Adipocyte (in vitro differentiated cells): ENCODE measurements around the gene KIAA0513.

Experiments
- DNase-seq: peaks from one replicate; pipeline ENCODE4 v3.0.0-alpha.2; 2015; ENCODE audit warnings: low read depth
- H3K27me3 ChIP-seq: replicated peaks from 2 replicates; pipeline ENCODE4 v1.7.0; 2013; ENCODE audit warnings: mild to moderate bottlenecking, low read length, moderate library complexity; ENCODE audit not compliant: control insufficient read depth, insufficient read depth
- H3K36me3 ChIP-seq: 2 replicates; pipeline ENCODE4 v1.7.0; 2013; ENCODE audit warnings: low read length, mild to moderate bottlenecking, moderate library complexity; ENCODE audit not compliant: control insufficient read depth, insufficient read depth, severe bottlenecking
- H3K4me1 ChIP-seq: 2 replicates; pipeline ENCODE4 v1.7.0; 2013; ENCODE audit warnings: mild to moderate bottlenecking, low read length, moderate library complexity; ENCODE audit not compliant: control insufficient read depth, insufficient read depth
- H3K4me3 ChIP-seq: 2 replicates; pipeline ENCODE4 v1.7.0; 2013; ENCODE audit warnings: mild to moderate bottlenecking, low read length, moderate library complexity
- H3K9ac ChIP-seq: 2 replicates; pipeline ENCODE4 v1.7.0; 2013; ENCODE audit warnings: mild to moderate bottlenecking, low read length, moderate library complexity
- H3K9me3 ChIP-seq: 2 replicates; pipeline ENCODE4 v1.7.0; 2013; ENCODE audit warnings: mild to moderate bottlenecking, low read length, moderate library complexity; ENCODE audit not compliant: control insufficient read depth

The KIAA0513 gene

DNA sequence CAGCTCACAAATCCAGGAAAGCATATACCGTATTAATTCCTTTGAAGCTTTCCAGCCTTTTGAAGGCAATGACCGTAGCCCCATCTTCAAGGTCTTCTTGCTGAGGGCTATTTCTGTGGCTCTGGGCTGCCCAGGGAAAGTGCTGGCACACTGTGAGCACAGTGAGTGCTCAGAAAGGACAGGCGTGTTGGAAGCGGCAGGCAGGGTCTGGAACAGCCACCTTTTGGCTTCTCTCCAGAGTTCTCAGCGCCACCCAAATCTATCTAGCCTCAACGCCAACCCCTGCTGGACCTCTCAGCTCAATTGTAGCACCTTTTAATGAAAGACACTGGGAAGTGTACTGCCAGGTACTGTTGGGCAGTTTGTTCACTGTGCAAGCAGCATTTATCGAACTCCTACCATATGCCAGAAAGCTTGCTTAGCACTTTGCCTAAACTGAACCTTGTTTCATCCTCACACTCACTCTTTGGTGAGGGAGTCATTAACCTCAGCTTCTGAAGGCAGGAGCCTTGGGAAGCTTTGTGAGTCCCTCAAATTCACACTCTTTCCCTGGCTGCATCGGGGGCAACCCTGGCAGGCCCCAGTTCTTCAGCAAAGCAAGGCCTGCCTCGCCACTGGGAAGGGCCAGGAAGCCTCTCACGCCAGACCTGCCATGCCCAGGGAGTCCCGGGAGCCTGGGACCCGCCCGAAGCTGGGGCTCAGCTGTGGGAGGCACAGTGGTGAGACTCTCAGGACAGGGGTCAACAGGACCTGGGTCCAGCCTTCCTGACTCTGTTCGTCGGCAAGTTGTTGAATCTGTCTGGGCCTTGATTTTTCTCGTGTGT lies 98.2 kb downstream of the KIAA0513 start:
- DNase-seq: no peak
- Histone ChIP-seq H3K4me3 (no peak overlapping the region), H3K9me3 (no peaks in the 10 kb centered on the region), H3K4me1 (peaks cover 28% of the 10 kb centered on the region), H3K36me3 (no peaks in the 10 kb centered on the region), H3K27me3 (no peaks in the 10 kb centered on the region), H3K9ac (no peak overlapping the region)

- Histone ChIP-seq H3K9me3 (no peaks in the 10 kb centered on the region), H3K4me3 (no peak overlapping the region), H3K9ac (no peak overlapping the region), H3K4me1 (peaks cover 34% of the 10 kb centered on the region), H3K36me3 (no peaks in the 10 kb centered on the region), H3K27me3 (no peaks in the 10 kb centered on the region)
- DNase-seq: no peak
Observed at GRCh38 chr16:85126394-85126704, 98.8 kb downstream of the KIAA0513 start.

DNA sequence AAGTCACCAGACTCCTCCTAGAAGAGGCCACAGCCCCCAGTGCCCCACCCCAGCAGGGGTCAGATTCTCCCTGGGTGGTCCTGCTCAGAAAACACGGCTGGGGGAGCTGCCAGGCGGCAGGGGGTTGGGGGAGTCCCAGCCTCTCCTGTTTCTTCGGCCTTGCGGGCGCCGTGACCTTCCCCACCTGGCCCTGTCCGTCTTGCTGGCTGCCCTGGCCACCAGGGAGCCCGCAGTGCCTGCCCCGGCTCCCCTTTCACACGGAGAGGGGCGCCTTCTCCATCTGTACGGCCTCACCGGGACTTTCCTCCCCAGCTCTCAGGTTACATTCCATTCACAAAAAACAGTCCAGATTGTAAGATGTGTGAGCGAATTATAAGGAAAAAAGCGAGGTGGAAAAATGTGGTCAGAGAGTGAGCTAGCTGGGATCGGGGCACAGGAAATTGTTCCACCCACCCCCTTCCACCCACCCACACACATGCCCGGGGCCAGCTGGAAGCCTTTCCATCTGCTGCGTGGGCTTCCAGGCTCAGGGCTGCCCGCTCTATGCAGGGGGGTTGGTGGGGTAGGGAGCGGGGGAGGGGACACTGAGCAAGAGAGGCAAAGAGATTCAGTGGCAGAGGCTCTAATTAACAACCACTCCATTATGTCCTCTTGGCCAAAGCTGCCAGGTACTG lies 99.2 kb downstream of the KIAA0513 start:
- no peak overlapping the region for H3K4me3 ChIP-seq
- DNase-seq: peak; percentile 83
- no peaks in the 10 kb centered on the region for H3K36me3 ChIP-seq
- no peaks in the 10 kb centered on the region for H3K27me3 ChIP-seq
- peaks cover 34% of the 10 kb centered on the region for H3K4me1 ChIP-seq
- H3K9ac ChIP-seq: no peak overlapping the region
- no peaks in the 10 kb centered on the region for H3K9me3 ChIP-seq

DNA sequence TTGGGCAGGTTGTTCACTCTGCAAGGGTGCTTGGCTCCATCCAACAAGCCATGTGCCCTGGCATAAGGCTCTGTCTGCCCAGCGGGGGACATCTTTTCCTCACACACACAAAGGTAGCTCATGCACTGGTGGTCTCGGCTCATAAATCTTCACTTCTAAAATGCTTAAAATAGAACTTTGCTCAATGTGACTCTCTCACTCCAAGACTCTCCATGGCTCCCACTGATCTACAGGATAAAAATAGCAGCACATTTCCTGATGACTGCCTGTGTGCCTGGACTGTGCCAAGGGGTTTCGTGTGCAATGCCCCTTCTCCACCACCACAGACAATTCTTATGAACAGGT lies 99.8 kb downstream of the KIAA0513 start:
- no peak for DNase-seq
- Histone ChIP-seq H3K9ac (no peak overlapping the region), H3K27me3 (no peaks in the 10 kb centered on the region), H3K4me1 (peaks cover 34% of the 10 kb centered on the region), H3K36me3 (no peaks in the 10 kb centered on the region), H3K9me3 (no peaks in the 10 kb centered on the region), H3K4me3 (no peak overlapping the region)

DNA sequence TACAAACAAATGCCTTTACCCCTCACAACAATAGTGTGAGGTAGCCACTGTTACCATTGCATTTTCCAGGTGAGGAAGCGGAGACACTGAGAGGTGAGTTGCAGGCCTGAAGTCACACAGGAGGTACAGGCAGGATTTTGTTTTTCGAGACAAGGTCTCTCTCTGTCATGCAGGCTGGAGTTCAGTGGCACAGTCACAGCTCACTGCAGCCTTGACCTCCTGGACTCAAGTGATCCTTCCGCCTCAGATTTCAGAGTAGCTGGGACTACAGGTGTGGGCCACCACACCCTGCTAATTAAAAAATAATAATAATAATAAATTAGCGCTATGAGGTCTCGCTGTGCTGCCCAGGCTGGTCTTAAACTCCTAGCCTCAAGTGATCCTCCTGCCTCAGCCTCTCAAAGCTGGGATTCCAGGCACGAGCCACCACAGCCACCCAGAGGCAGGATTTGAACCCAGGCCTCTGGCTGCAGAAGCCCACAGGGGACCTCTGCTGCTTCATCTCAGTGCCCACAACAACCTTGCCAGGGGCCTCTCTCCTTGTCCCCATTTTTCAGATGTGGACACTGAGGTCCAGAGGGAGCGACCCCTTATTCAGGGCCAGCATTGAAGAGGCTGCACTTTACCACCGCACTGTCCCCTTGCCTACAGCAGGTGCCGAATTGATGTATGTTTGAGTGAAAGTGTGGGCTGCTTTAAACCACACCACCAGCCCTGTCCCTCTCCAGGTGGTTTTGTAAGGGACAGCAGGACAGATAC lies 100.7 kb downstream of the KIAA0513 start:
- no peaks in the 10 kb centered on the region for H3K27me3 ChIP-seq
- H3K36me3 ChIP-seq: no peaks in the 10 kb centered on the region
- H3K4me3 ChIP-seq: no peak overlapping the region
- no peak overlapping the region for H3K9ac ChIP-seq
- no peak for DNase-seq
- peaks cover 34% of the 10 kb centered on the region for H3K4me1 ChIP-seq
- H3K9me3 ChIP-seq: no peaks in the 10 kb centered on the region

DNA sequence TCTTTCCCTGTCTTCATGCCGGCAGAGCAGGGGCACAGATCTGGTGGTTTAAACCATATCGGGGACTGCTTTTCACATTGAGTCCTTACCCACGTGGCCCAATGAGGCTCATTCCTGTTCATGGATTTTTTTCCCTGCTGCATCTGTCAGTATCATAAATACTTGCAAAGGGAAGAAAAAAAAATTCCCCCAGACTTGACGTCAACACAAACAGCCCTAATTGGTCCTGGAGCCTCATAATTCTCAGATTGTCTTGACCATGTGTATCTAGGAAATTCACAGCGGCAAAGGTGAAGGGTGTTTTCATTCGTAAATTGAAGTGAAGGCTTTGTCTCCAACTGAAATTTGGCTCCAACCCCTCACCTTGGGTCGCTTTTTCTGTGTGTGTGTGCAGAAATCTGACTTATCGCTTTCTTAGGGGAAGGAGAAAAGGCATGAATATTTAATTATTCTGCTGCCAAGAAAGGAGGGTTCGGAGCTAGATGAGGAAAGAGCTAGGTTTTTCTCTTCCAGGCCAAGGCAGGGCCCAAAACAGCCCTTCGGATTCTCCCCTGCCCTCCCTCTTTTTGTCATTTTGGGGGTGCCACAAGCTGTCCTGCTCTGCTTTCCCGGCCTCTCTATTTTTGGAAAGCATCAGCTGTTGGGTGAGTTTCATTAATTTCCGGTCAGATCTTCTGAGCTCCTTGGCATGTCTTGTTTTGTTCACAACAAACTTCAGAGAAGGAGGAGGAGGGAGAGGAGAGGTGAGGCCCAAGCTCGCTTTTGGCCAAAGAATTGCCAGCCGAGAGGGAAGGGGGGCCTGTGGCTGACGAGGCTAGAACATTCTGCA lies 102.5 kb downstream of the KIAA0513 start:
- Histone ChIP-seq H3K27me3 (no peaks in the 10 kb centered on the region), H3K36me3 (no peaks in the 10 kb centered on the region), H3K9me3 (no peaks in the 10 kb centered on the region), H3K9ac (peak overlapping the region; percentile 71), H3K4me3 (peak overlapping the region; percentile 27), H3K4me1 (peaks cover 29% of the 10 kb centered on the region)
- DNase-seq: peak; percentile 30

DNA sequence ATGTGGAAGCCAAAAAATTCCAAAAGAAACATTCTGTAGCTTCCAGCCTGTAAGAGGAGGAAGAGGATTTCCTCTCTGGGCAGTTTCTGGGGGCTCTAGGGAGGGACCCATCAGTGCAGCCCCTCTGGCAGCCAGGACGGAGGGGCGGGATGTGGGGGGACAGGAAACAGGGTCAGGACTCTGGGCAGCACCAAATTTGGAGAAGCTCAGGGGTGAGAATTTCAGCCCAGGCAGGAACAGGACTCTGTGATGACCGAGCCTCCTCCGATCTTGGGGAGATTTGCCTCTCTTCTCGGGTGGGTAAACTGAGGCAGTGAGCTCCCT lies 103.1 kb downstream of the KIAA0513 start:
- Histone ChIP-seq H3K27me3 (no peaks in the 10 kb centered on the region), H3K9me3 (no peaks in the 10 kb centered on the region), H3K36me3 (no peaks in the 10 kb centered on the region), H3K4me3 (peak overlapping the region; percentile 27), H3K9ac (peak overlapping the region; percentile 71), H3K4me1 (peaks cover 29% of the 10 kb centered on the region)
- DNase-seq: no peak

GRCh38 chr16:85132456-85133289 lies 105.1 kb downstream of the KIAA0513 start:
- no peak for DNase-seq
- H3K27me3 ChIP-seq: no peaks in the 10 kb centered on the region
- no peak overlapping the region for H3K9ac ChIP-seq
- H3K9me3 ChIP-seq: no peaks in the 10 kb centered on the region
- peaks cover 31% of the 10 kb centered on the region for H3K4me1 ChIP-seq
- no peaks in the 10 kb centered on the region for H3K36me3 ChIP-seq
- H3K4me3 ChIP-seq: no peak overlapping the region

- Histone ChIP-seq H3K9ac (no peak overlapping the region), H3K9me3 (no peaks in the 10 kb centered on the region), H3K4me3 (no peak overlapping the region), H3K36me3 (no peaks in the 10 kb centered on the region), H3K27me3 (no peaks in the 10 kb centered on the region), H3K4me1 (peaks cover 35% of the 10 kb centered on the region)
- no peak for DNase-seq
Observed at GRCh38 chr16:85133290-85133599, 105.7 kb downstream of the KIAA0513 start.

GRCh38 chr16:85134076-85134788 lies 106.6 kb downstream of the KIAA0513 start:
- no peaks in the 10 kb centered on the region for H3K27me3 ChIP-seq
- no peak overlapping the region for H3K9ac ChIP-seq
- H3K4me1 ChIP-seq: peaks cover 35% of the 10 kb centered on the region
- no peaks in the 10 kb centered on the region for H3K9me3 ChIP-seq
- H3K36me3 ChIP-seq: no peaks in the 10 kb centered on the region
- H3K4me3 ChIP-seq: no peak overlapping the region
- DNase-seq: no peak
